ENCODE results near the gene WDR64.

Gene WDR64

DNA sequence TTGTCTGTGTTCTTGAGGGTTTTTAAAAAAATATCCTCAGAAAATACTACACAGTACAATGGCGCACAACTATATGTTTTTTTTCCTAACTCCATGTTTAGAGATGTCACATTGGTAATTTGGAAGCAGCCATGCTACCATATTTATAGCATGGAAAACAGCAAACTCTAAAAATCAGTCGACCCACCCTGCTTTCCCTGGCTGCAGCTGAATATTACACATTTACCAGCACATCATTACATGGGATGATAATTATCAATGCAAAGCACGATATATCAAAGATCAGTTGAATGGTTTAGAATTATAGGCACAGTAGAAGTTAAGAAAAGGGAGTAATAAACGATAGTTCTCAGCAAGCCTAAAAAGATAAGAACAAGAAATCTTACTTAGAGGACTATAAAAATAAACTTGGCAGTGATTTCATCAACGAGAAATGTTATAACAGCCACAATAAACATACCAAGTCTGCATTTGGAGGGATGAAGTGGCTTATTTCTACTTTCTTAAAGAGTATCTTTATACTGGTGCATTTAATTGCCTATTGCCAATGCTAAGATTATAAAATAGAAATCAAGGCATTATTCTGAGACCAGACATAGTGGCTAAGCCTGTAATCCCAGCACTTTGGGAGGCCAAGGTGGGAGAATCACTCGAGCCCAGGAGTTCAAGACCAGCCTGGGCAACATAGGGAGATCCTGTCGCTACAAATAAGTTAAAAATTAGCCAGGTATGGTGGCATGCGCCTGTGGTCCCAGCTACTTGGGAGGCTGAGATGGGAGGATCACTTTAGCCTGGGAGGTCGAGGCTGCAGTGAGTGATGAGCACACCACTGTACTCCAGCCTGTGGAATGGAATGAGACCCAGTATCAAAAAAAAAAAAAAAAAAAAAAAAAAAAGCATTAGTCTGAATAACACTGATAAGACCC lies 43.4 kb downstream of the WDR64 start:
- Histone ChIP-seq H2AFZ (ENCODE audit: low read length) (no peak overlapping the region), H4K8ac (ENCODE audit: low read depth, low read length) (no peak overlapping the region), H3K4me3 (ENCODE audit: low read length in 2 of 2) (no peak overlapping the region), H3K9me3 (replicated peaks in 1 of 2; ENCODE audit: control insufficient read depth in 2 of 2, insufficient read depth in 1 of 2, low read depth in 1 of 2, low read length in 2 of 2) (no peaks in the 10 kb centered on the region), H3K4ac (ENCODE audit: low read length) (no peak overlapping the region), H3K27ac (replicated peaks; ENCODE audit: low read length) (no peak overlapping the region), H3K18ac (ENCODE audit: low read length) (no peak overlapping the region), H2BK12ac (ENCODE audit: low read length) (no peak overlapping the region), H3K79me1 (ENCODE audit: low read depth, low read length) (no peaks in the 10 kb centered on the region), H3K4me2 (ENCODE audit: insufficient read depth, low read length, poor library complexity, severe bottlenecking) (no peak overlapping the region), H2BK15ac (ENCODE audit: low read length) (no peak overlapping the region), H2BK5ac (ENCODE audit: low read length) (no peak overlapping the region), H3K36me3 (replicated peaks in 1 of 2; ENCODE audit: control insufficient read depth in 2 of 2, insufficient read depth in 2 of 2, low read length in 2 of 2) (no peaks in the 10 kb centered on the region), H3K23ac (ENCODE audit: low read depth, low read length, poor library complexity) (no peak overlapping the region), H3K27me3 (ENCODE audit: control insufficient read depth in 3 of 3, insufficient read depth in 3 of 3, low read depth in 1 of 3, low read length in 3 of 3) (no peaks in the 10 kb centered on the region), H2BK120ac (ENCODE audit: low read depth, low read length) (no peak overlapping the region), H3K4me1 (ENCODE audit: control insufficient read depth in 2 of 2, insufficient read depth in 1 of 2, low read depth in 1 of 2, low read length in 2 of 2) (no peaks in the 10 kb centered on the region), H3K9ac (ENCODE audit: low read depth, low read length, poor library complexity) (no peak overlapping the region), H2AK5ac (ENCODE audit: low read depth, low read length) (no peak overlapping the region), H3K14ac (ENCODE audit: low read length) (no peak overlapping the region), H4K91ac (ENCODE audit: low read depth, low read length, poor library complexity) (no peak overlapping the region)
- DNase-seq (ENCODE audit: low spot score), result no peak
- WGBS, 2 donors (ENCODE audit: extremely low coverage in 2 of 2, insufficient read length in 2 of 2, insufficient replicate concordance in 1 of 2), result no CpG with 5 or more reads among the region's 9 CpGs

DNA sequence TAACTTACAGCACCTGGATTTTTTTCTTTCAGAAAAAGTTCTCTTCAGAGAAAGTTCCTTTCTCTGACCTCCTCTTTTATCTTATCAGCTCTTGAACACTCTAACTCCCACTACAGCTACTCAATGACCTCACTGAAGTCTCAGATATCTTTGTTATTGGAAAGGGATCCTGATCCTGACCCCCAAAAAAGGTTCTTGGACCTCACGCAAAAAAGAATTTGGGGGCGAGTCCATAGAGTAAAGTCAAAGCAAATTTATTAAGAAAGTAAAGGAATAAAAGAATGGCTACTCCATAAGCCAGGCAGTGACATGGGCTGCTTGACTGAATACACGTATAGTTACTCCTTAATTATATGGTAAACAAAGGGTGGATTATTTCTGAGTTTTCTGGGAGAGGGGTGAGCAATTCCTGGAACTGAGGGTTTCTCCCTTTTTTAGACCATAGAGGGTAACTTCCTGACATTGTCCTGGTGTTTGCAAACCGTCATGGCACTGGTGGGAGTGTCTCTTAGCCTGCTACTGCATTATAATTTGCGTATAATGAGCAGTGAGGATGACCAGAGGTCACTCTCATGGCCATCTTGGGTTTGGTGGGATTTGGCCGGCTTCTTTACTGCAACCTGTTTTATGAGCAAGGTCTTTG lies 44.2 kb downstream of the WDR64 start:
- Histone ChIP-seq H3K27me3 (ENCODE audit: control insufficient read depth in 3 of 3, insufficient read depth in 3 of 3, low read depth in 1 of 3, low read length in 3 of 3) (no peaks in the 10 kb centered on the region), H2AK5ac (ENCODE audit: low read depth, low read length) (no peak overlapping the region), H3K4me1 (ENCODE audit: control insufficient read depth in 2 of 2, insufficient read depth in 1 of 2, low read depth in 1 of 2, low read length in 2 of 2) (no peaks in the 10 kb centered on the region), H4K8ac (ENCODE audit: low read depth, low read length) (no peak overlapping the region), H3K27ac (replicated peaks; ENCODE audit: low read length) (no peak overlapping the region), H4K91ac (ENCODE audit: low read depth, low read length, poor library complexity) (no peak overlapping the region), H3K36me3 (replicated peaks in 1 of 2; ENCODE audit: control insufficient read depth in 2 of 2, insufficient read depth in 2 of 2, low read length in 2 of 2) (no peaks in the 10 kb centered on the region), H3K23ac (ENCODE audit: low read depth, low read length, poor library complexity) (no peak overlapping the region), H3K14ac (ENCODE audit: low read length) (no peak overlapping the region), H2BK120ac (ENCODE audit: low read depth, low read length) (no peak overlapping the region), H3K4me2 (ENCODE audit: insufficient read depth, low read length, poor library complexity, severe bottlenecking) (no peak overlapping the region), H3K18ac (ENCODE audit: low read length) (no peak overlapping the region), H2AFZ (ENCODE audit: low read length) (no peak overlapping the region), H2BK5ac (ENCODE audit: low read length) (no peak overlapping the region), H3K4me3 (ENCODE audit: low read length in 2 of 2) (no peak overlapping the region), H3K9ac (ENCODE audit: low read depth, low read length, poor library complexity) (no peak overlapping the region), H3K79me1 (ENCODE audit: low read depth, low read length) (no peaks in the 10 kb centered on the region), H2BK12ac (ENCODE audit: low read length) (no peak overlapping the region), H2BK15ac (ENCODE audit: low read length) (no peak overlapping the region), H3K9me3 (replicated peaks in 1 of 2; ENCODE audit: control insufficient read depth in 2 of 2, insufficient read depth in 1 of 2, low read depth in 1 of 2, low read length in 2 of 2) (no peaks in the 10 kb centered on the region), H3K4ac (ENCODE audit: low read length) (no peak overlapping the region)
- WGBS, 2 donors (ENCODE audit: extremely low coverage in 2 of 2, insufficient read length in 2 of 2, insufficient replicate concordance in 1 of 2), result no CpG with 5 or more reads among the region's 6 CpGs
- DNase-seq (ENCODE audit: low spot score), result no peak

- Histone ChIP-seq H2BK5ac (ENCODE audit: low read length) (no peak overlapping the region), H3K18ac (ENCODE audit: low read length) (no peak overlapping the region), H3K9me3 (replicated peaks in 1 of 2; ENCODE audit: control insufficient read depth in 2 of 2, insufficient read depth in 1 of 2, low read depth in 1 of 2, low read length in 2 of 2) (no peaks in the 10 kb centered on the region), H2BK12ac (ENCODE audit: low read length) (no peak overlapping the region), H3K27ac (replicated peaks; ENCODE audit: low read length) (no peak overlapping the region), H3K27me3 (ENCODE audit: control insufficient read depth in 3 of 3, insufficient read depth in 3 of 3, low read depth in 1 of 3, low read length in 3 of 3) (no peaks in the 10 kb centered on the region), H3K14ac (ENCODE audit: low read length) (no peak overlapping the region), H3K36me3 (replicated peaks in 1 of 2; ENCODE audit: control insufficient read depth in 2 of 2, insufficient read depth in 2 of 2, low read length in 2 of 2) (no peaks in the 10 kb centered on the region), H3K9ac (ENCODE audit: low read depth, low read length, poor library complexity) (no peak overlapping the region), H3K4ac (ENCODE audit: low read length) (no peak overlapping the region), H3K23ac (ENCODE audit: low read depth, low read length, poor library complexity) (no peak overlapping the region), H2AK5ac (ENCODE audit: low read depth, low read length) (no peak overlapping the region), H4K91ac (ENCODE audit: low read depth, low read length, poor library complexity) (no peak overlapping the region), H4K8ac (ENCODE audit: low read depth, low read length) (no peak overlapping the region), H2BK15ac (ENCODE audit: low read length) (no peak overlapping the region), H2AFZ (ENCODE audit: low read length) (no peak overlapping the region), H3K4me2 (ENCODE audit: insufficient read depth, low read length, poor library complexity, severe bottlenecking) (no peak overlapping the region), H2BK120ac (ENCODE audit: low read depth, low read length) (no peak overlapping the region), H3K79me1 (ENCODE audit: low read depth, low read length) (no peaks in the 10 kb centered on the region), H3K4me3 (ENCODE audit: low read length in 2 of 2) (no peak overlapping the region), H3K4me1 (ENCODE audit: control insufficient read depth in 2 of 2, insufficient read depth in 1 of 2, low read depth in 1 of 2, low read length in 2 of 2) (no peaks in the 10 kb centered on the region)
- no peak for DNase-seq (ENCODE audit: low spot score)
- WGBS, 2 donors (ENCODE audit: extremely low coverage in 2 of 2, insufficient read length in 2 of 2, insufficient replicate concordance in 1 of 2), result no CpG with 5 or more reads among the region's 4 CpGs
These were observed 44.9 kb downstream of the WDR64 start for GRCh38 chr1:241696815-241697639.

DNA sequence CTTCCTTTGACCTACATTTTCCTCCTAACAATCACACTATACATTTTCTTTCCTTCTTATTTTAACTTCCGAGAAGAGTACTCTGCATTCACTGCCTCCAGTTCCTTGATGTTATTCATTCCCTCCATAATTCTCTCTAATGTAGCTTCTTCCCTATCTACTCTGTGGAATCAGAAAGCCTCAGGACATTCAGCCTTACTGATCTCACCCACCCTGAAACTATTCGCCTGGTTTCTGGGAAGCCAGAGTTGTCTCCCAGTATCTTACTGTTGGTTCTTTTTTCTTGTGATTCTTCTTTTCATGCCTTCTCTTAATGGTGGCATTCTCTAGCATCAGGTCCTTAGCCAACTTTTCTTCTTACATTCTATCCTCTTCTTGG lies 45.5 kb downstream of the WDR64 start:
- no peaks in the 10 kb centered on the region for H3K9me3 ChIP-seq (replicated peaks in 1 of 2; ENCODE audit: control insufficient read depth in 2 of 2, insufficient read depth in 1 of 2, low read depth in 1 of 2, low read length in 2 of 2)
- no peak overlapping the region for H4K91ac ChIP-seq (ENCODE audit: low read depth, low read length, poor library complexity)
- no peaks in the 10 kb centered on the region for H3K4me1 ChIP-seq (ENCODE audit: control insufficient read depth in 2 of 2, insufficient read depth in 1 of 2, low read depth in 1 of 2, low read length in 2 of 2)
- H2BK120ac ChIP-seq (ENCODE audit: low read depth, low read length), result no peak overlapping the region
- H2BK15ac ChIP-seq (ENCODE audit: low read length), result no peak overlapping the region
- H3K36me3 ChIP-seq (replicated peaks in 1 of 2; ENCODE audit: control insufficient read depth in 2 of 2, insufficient read depth in 2 of 2, low read length in 2 of 2), result no peaks in the 10 kb centered on the region
- no peak overlapping the region for H3K18ac ChIP-seq (ENCODE audit: low read length)
- no peak overlapping the region for H2BK12ac ChIP-seq (ENCODE audit: low read length)
- no peak overlapping the region for H2AK5ac ChIP-seq (ENCODE audit: low read depth, low read length)
- no peaks in the 10 kb centered on the region for H3K79me1 ChIP-seq (ENCODE audit: low read depth, low read length)
- no peak overlapping the region for H3K27ac ChIP-seq (replicated peaks; ENCODE audit: low read length)
- no peak overlapping the region for H3K9ac ChIP-seq (ENCODE audit: low read depth, low read length, poor library complexity)
- H3K4me2 ChIP-seq (ENCODE audit: insufficient read depth, low read length, poor library complexity, severe bottlenecking), result no peak overlapping the region
- H3K23ac ChIP-seq (ENCODE audit: low read depth, low read length, poor library complexity), result no peak overlapping the region
- no peak overlapping the region for H2AFZ ChIP-seq (ENCODE audit: low read length)
- no peak for DNase-seq (ENCODE audit: low spot score)
- H4K8ac ChIP-seq (ENCODE audit: low read depth, low read length), result no peak overlapping the region
- H3K4ac ChIP-seq (ENCODE audit: low read length), result no peak overlapping the region
- no peak overlapping the region for H3K14ac ChIP-seq (ENCODE audit: low read length)
- H2BK5ac ChIP-seq (ENCODE audit: low read length), result no peak overlapping the region
- WGBS, 2 donors (ENCODE audit: extremely low coverage in 2 of 2, insufficient read length in 2 of 2, insufficient replicate concordance in 1 of 2), result 100% methylated on average over 1 of the region's 2 CpGs; no CpG with 5 or more reads in 1 of the 2 donors
- no peak overlapping the region for H3K4me3 ChIP-seq (ENCODE audit: low read length in 2 of 2)
- no peaks in the 10 kb centered on the region for H3K27me3 ChIP-seq (ENCODE audit: control insufficient read depth in 3 of 3, insufficient read depth in 3 of 3, low read depth in 1 of 3, low read length in 3 of 3)
